ENCODE measurements around the gene VCL. TPM values are rescaled to one million over a fixed set of nuclear protein-coding genes. Genes with fewer than 3 reads are reported as not detected.

VCL gene
- total and polyA plus RNA-seq, 9 of the 15 experiments (the other 6 are each of a cell fraction or from before 2014, with no cell fraction given) = 29.8 to 186 (median 76.4) TPM

DNA sequence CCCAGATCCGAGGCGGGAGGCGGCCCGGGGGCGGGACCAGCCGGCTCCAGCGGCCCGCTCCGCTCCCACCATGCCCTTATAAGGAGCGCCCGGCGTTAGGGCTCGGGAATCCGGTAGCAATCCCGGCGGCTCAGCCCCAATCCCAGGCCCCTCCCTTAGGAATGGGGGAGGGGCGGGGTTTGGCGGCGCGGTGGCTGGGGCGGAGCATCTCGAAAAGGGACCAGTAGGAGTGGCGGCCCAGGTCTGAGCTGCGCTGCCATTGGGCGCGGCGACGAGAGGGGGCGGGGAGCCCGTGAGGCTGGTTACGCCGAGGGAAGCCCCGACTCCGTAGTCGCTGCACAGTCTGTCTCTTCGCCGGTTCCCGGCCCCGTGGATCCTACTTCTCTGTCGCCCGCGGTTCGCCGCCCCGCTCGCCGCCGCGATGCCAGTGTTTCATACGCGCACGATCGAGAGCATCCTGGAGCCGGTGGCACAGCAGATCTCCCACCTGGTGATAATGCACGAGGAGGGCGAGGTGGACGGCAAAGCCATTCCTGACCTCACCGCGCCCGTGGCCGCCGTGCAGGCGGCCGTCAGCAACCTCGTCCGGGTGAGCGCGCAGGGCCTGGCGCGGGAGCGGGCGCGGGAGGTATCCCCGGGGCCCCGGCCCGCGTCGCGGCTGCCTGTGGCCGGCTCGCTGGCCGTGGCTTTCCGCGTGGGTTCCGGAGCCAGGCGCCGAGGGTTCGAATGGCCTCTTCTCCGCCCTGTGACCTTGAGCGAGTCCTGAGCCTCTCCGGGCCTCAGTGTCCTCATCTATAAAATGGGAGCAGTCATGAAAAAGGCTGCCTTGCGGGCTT lies at the start of gene VCL (continued):
- TF ChIP-seq ZNF75A (CRISPR knock-in tag; IDR thresholded peaks at IDR 0.05) (no peak), CREB1 (IDR thresholded peaks at IDR 0.05) (peak; percentile 38; the same call in 1 of the 2 replicates), CREB1 (CRISPR knock-in tag; IDR thresholded peaks at IDR 0.05) (peak; percentile 77), ZNF143 (CRISPR knock-in tag; IDR thresholded peaks at IDR 0.05) (0 out of 2 replicates have a peak, but pooled peaks have one; percentile 12), MAZ (CRISPR knock-in tag; conservative IDR thresholded peaks at IDR 0.05 in 1 of 2, IDR thresholded peaks at IDR 0.05 in 1 of 2) (peak; percentile 98 to 100), SMAD4 (CRISPR knock-in tag; conservative IDR thresholded peaks at IDR 0.05) (peak; percentile 14), TAL1 (IDR thresholded peaks at IDR 0.05) (no peak), EP400 (IDR thresholded peaks at IDR 0.05) (no peak), CBFA2T2 (conservative IDR thresholded peaks at IDR 0.05) (no peak), ZNF589 (CRISPR knock-in tag; IDR thresholded peaks at IDR 0.05; ENCODE audit: low read depth) (peak; percentile 57; the same call in 1 of the 2 replicates), LCOR (CRISPR knock-in tag; IDR thresholded peaks at IDR 0.05) (peak; percentile 93; the same call in 1 of the 2 replicates), BRD9 (IDR thresholded peaks at IDR 0.05; ENCODE audit: low read depth, partially characterized antibody) (no peak), RBM17 (IDR thresholded peaks at IDR 0.05; ENCODE audit: borderline replicate concordance, low read depth, low read length) (no peak), NONO (IDR thresholded peaks at IDR 0.05; ENCODE audit: low read depth in 2 of 2, low read length in 1 of 2) (peak in 1 of 2 experiments; percentile 62; a peak in 2 of 4 replicates), MAFG (tag; conservative IDR thresholded peaks at IDR 0.05) (no peak), CSDE1 (IDR thresholded peaks at IDR 0.05) (no peak), KDM1A (IDR thresholded peaks at IDR 0.05) (no peak), KDM5B (IDR thresholded peaks at IDR 0.05; ENCODE audit: insufficient replicate concordance, low read depth, low read length) (peak; percentile 98), CBFA2T3 (IDR thresholded peaks at IDR 0.05) (no peak), ZNF41 (CRISPR knock-in tag; conservative IDR thresholded peaks at IDR 0.05) (no peak), ZNF57 (CRISPR knock-in tag; IDR thresholded peaks at IDR 0.05) (no peak), CHCHD3 (CRISPR knock-in tag; IDR thresholded peaks at IDR 0.05) (no peak), PHF8 (IDR thresholded peaks at IDR 0.05; ENCODE audit: borderline replicate concordance, low read length) (peak; percentile 90; the same call in 1 of the 2 replicates), ZNF717 (CRISPR knock-in tag; IDR thresholded peaks at IDR 0.05) (no peak), KLF10 (CRISPR knock-in tag; IDR thresholded peaks at IDR 0.05) (no peak), CBX1 (IDR thresholded peaks at IDR 0.05; ENCODE audit: low read depth) (peak; percentile 49; the same call in 1 of the 2 replicates), NFXL1 (CRISPR knock-in tag; IDR thresholded peaks at IDR 0.05) (no peak)
- TF ChIP-seq, protein P1, sequence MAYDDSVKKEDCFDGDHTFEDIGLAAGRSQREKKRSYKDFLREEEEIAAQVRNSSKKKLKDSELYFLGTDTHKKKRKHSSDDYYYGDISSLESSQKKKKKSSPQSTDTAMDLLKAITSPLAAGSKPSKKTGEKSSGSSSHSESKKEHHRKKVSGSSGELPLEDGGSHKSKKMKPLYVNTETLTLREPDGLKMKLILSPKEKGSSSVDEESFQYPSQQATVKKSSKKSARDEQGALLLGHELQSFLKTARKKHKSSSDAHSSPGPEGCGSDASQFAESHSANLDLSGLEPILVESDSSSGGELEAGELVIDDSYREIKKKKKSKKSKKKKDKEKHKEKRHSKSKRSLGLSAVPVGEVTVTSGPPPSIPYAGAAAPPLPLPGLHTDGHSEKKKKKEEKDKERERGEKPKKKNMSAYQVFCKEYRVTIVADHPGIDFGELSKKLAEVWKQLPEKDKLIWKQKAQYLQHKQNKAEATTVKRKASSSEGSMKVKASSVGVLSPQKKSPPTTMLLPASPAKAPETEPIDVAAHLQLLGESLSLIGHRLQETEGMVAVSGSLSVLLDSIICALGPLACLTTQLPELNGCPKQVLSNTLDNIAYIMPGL (CRISPR knock-in tag; IDR thresholded peaks at IDR 0.05) = peak; percentile 32; the same call in 1 of the 2 replicates
- TF ChIP-seq, protein P2, sequence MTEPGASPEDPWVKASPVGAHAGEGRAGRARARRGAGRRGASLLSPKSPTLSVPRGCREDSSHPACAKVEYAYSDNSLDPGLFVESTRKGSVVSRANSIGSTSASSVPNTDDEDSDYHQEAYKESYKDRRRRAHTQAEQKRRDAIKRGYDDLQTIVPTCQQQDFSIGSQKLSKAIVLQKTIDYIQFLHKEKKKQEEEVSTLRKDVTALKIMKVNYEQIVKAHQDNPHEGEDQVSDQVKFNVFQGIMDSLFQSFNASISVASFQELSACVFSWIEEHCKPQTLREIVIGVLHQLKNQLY (CRISPR knock-in tag; conservative IDR thresholded peaks at IDR 0.05) = peak in 1 of 2 experiments; percentile 89; a peak in 2 of 4 replicates

Data from K562 (cell line).